Endodermal cell (in vitro differentiated cells): ENCODE measurements around the gene UCHL3. TPM values are rescaled to one million over a fixed set of nuclear protein-coding genes. Genes with fewer than 3 reads are reported as not detected.

Source experiments
- DNase-seq: peaks from one replicate; pipeline ENCODE4 v3.0.0-alpha.2; 2017
- H3K27ac ChIP-seq: 2 replicates; pipeline ENCODE4 v1.5.1; 2013; ENCODE audit warnings: mild to moderate bottlenecking, low read depth, low read length, moderate library complexity
- H3K27me3 ChIP-seq: 2 replicates; pipeline ENCODE4 v1.6.1; 2013; ENCODE audit warnings: mild to moderate bottlenecking, low read length, moderate library complexity; ENCODE audit not compliant: insufficient read depth, control insufficient read depth, poor library complexity, severe bottlenecking
- H3K36me3 ChIP-seq: 2 replicates; pipeline ENCODE4 v1.7.0; 2013; ENCODE audit warnings: mild to moderate bottlenecking, low read length, moderate library complexity; ENCODE audit not compliant: control insufficient read depth, insufficient read depth
- H3K4me1 ChIP-seq: one replicate; pipeline ENCODE4 v1.7.0; 2013; ENCODE audit warnings: low read length; ENCODE audit not compliant: control insufficient read depth, insufficient read depth
- H3K4me3 ChIP-seq: 2 replicates; pipeline ENCODE4 v1.5.1; 2013; ENCODE audit warnings: mild to moderate bottlenecking, low read length, moderate library complexity
- H3K9ac ChIP-seq: 2 replicates; pipeline ENCODE4 v1.6.1; 2013; ENCODE audit warnings: mild to moderate bottlenecking, low read length, moderate library complexity; ENCODE audit not compliant: poor library complexity, severe bottlenecking; ENCODE audit errors: extremely low read depth
- H3K9me3 ChIP-seq: 2 replicates; pipeline ENCODE4 v1.6.1; 2013; ENCODE audit warnings: mild to moderate bottlenecking, low read length, moderate library complexity; ENCODE audit not compliant: control insufficient read depth
- H3K27ac Mint-ChIP-seq: 2 replicates; pipeline ENCODE4 v1.8.0; 2020; ENCODE audit warnings: mixed read lengths
- H3K27me3 Mint-ChIP-seq: 2 replicates; pipeline ENCODE4 v1.8.0; 2021; ENCODE audit warnings: mild to moderate bottlenecking, mixed read lengths; ENCODE audit not compliant: insufficient read depth
- H3K36me3 Mint-ChIP-seq: 2 replicates; pipeline ENCODE4 v1.8.0; 2020; ENCODE audit warnings: low read depth, mixed read lengths
- H3K4me1 Mint-ChIP-seq: 2 replicates; pipeline ENCODE4 v1.8.0; 2020; ENCODE audit warnings: mixed read lengths
- H3K4me3 Mint-ChIP-seq: 2 replicates; pipeline ENCODE4 v1.8.0; 2020; ENCODE audit warnings: mild to moderate bottlenecking, moderate library complexity, mixed read lengths
- H3K9me3 Mint-ChIP-seq: 2 replicates; pipeline ENCODE4 v1.8.0; 2020; ENCODE audit warnings: mild to moderate bottlenecking, mixed read lengths
- CTCF ChIP-seq: fragments of 200-600 bp; sonication (generic); conservative IDR thresholded peaks from 2 replicates; pipeline ENCODE4 v1.5.0; 2021; ENCODE audit warnings: antibody characterized with exemption, mild to moderate bottlenecking
- WGBS, 2 experiments: methylation state at CpG; one replicate each; pipeline versions ENCODE4 v1.1.5 to v1.1.7; 2013; ENCODE audit warnings: missing lambda C conversion rate in 2 of 2, mixed read lengths in 1 of 2; ENCODE audit not compliant: insufficient coverage in 1 of 2, insufficient read length in 1 of 2; 5-methylcytosine and 5-hydroxymethylcytosine counted together
- total RNA-seq, 2 donors: library from RNA; stranded (reverse); fragmentation: NEBNext Ultra II Directional in 1 of 2; extraction: Animal tissue kit (Norgen Biotek cat#: 25700) in 1 of 2; gene quantifications; 2 replicates in 1 of 2; 3 replicates in 1 of 2; pipeline ENCODE4 v1.2.1, GENCODE V29; 2021

UCHL3 gene
- total RNA-seq, 2 donors from 2014 or later = 27.6 to 30.6 TPM

- H3K27me3 ChIP-seq = no peaks in the 10 kb centered on the region
- Mint-ChIP-seq H3K9me3 (no peaks in the 10 kb centered on the region), H3K27ac (no peak overlapping the region), H3K4me1 (peaks cover 8% of the 10 kb centered on the region), H3K27me3 (no peaks in the 10 kb centered on the region), H3K36me3 (peaks cover 4% of the 10 kb centered on the region), H3K4me3 (no peak overlapping the region)
- WGBS, 2 experiments = 92% methylated on average over 1 of the region's 1 CpG; no CpG with 5 or more reads in 1 of the 2 experiments
- H3K9me3 ChIP-seq = no peaks in the 10 kb centered on the region
- H3K9ac ChIP-seq = no peak overlapping the region
- no peaks in the 10 kb centered on the region for H3K4me1 ChIP-seq
- no peak overlapping the region for H3K27ac ChIP-seq
- no peak overlapping the region for H3K4me3 ChIP-seq
- no peak for TF ChIP-seq CTCF
- H3K36me3 ChIP-seq = no peaks in the 10 kb centered on the region
- DNase-seq = no peak
Measured at GRCh38 chr13:75620020-75620419, 70.4 kb downstream of the UCHL3 start.

DNA sequence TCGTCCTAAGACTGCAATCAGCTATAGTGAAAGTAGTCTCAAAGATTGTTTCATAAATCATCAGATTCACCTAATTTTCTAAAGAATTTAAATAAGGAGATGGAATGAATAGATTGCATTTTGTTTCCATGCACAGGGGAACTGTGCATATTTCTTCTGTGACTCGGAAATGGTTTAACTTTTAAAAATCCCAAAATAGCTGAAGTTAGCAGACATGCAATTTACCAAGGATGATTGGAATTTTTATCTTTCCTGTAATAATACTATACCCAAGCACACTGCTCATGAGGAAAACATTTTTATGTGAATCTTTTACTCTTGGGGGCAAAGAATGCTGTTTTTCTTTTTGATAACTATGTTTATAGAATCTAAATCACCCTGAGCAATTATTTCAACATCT is 71.6 kb downstream of the UCHL3 start:
- Histone ChIP-seq H3K27me3 (no peaks in the 10 kb centered on the region), H3K4me3 (no peak overlapping the region), H3K4me1 (no peaks in the 10 kb centered on the region), H3K9me3 (no peaks in the 10 kb centered on the region), H3K27ac (no peak overlapping the region), H3K36me3 (no peaks in the 10 kb centered on the region), H3K9ac (no peak overlapping the region)
- WGBS, 2 experiments = 94 to 100% methylated on average over 1 to 2 of the region's 2 CpGs
- no peaks in the 10 kb centered on the region for H3K9me3 Mint-ChIP-seq
- TF ChIP-seq CTCF = no peak
- H3K4me3 Mint-ChIP-seq = no peak overlapping the region
- no peak for DNase-seq
- no peaks in the 10 kb centered on the region for H3K27me3 Mint-ChIP-seq
- no peaks in the 10 kb centered on the region for H3K4me1 Mint-ChIP-seq
- H3K36me3 Mint-ChIP-seq = peaks cover 10% of the 10 kb centered on the region
- H3K27ac Mint-ChIP-seq = no peak overlapping the region

DNA sequence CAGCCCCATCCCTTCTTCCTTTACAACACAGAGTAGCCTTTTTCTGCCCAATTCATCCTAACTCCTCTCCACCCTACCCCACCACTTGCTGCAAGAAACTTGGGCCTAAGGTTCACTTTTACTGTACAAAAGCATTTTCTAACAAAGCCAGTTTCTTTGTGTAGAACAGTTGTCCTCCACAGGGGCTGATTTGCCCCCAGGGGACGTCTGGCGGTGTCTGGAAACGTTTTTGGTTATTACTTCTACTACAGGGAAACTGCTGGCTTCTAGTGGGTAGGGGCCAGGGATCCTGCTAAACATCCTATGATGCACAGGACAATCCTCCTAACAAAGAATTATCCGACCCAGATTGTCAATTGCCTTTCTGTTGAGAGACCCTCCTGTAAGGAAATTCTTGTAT is 79.2 kb downstream of the UCHL3 start:
- Mint-ChIP-seq H3K4me1 (peaks cover 4% of the 10 kb centered on the region), H3K27ac (no peak overlapping the region), H3K36me3 (peaks cover 7% of the 10 kb centered on the region), H3K9me3 (no peaks in the 10 kb centered on the region), H3K27me3 (no peaks in the 10 kb centered on the region), H3K4me3 (no peak overlapping the region)
- no peak for TF ChIP-seq CTCF
- no peaks in the 10 kb centered on the region for H3K27me3 ChIP-seq
- H3K9me3 ChIP-seq = no peaks in the 10 kb centered on the region
- no peak overlapping the region for H3K4me3 ChIP-seq
- no peaks in the 10 kb centered on the region for H3K4me1 ChIP-seq
- H3K27ac ChIP-seq = peak overlapping the region; percentile 21
- no peaks in the 10 kb centered on the region for H3K36me3 ChIP-seq
- DNase-seq = no peak
- 73 to 88% methylated on average over 1 to 4 of the region's 4 CpGs for WGBS, 2 experiments
- H3K9ac ChIP-seq = no peak overlapping the region
